Measurements from ENCODE around the gene ATP1A1.

- TF ChIP-seq E2F6 (IDR thresholded peaks at IDR 0.05; ENCODE audit: borderline replicate concordance, low read depth) (no peak), POLR2A (IDR thresholded peaks at IDR 0.05; ENCODE audit: low read length) (no peak), EP300 (IDR thresholded peaks at IDR 0.05) (no peak), TP53 (CRISPR knock-in tag; IDR thresholded peaks at IDR 0.05) (no peak), CTCF (IDR thresholded peaks at IDR 0.05) (no peak), BHLHE40 (IDR thresholded peaks at IDR 0.05; ENCODE audit: low read depth, low read length) (no peak), RCOR1 (IDR thresholded peaks at IDR 0.05; ENCODE audit: low read depth, low read length) (no peak), BCL3 (IDR thresholded peaks at IDR 0.05) (no peak)
These were observed 80.9 kb downstream of the ATP1A1 start for GRCh38 chr1:116453906-116454305.

Measured in A549 (cell line).